Stimulated activated CD4-positive, alpha-beta T cell treated with anti-CD3 and anti-CD28 coated beads, TNF-alpha, amount 100 ng/mL, for 24 hours (primary cell): Measurements from ENCODE around the gene WDR20.

Source experiments
- DNase-seq, 3 experiments: peaks; one replicate each; pipeline ENCODE4 v3.0.0-alpha.2; 2020; ENCODE audit warnings: low read depth in 3 of 3

WDR20 gene

GRCh38 chr14:102219316-102219715, 79.6 kb downstream of the WDR20 start:
- DNase-seq, result no peak

GRCh38 chr14:102220031-102220430, 80.3 kb downstream of the WDR20 start:
- DNase-seq, result no peak

GRCh38 chr14:102221026-102221425, 81.3 kb downstream of the WDR20 start:
- no peak for DNase-seq

- no peak for DNase-seq
Measured at GRCh38 chr14:102222009-102222575, 82.4 kb downstream of the WDR20 start.

GRCh38 chr14:102222751-102223150, 83.1 kb downstream of the WDR20 start:
- no peak for DNase-seq

- DNase-seq, result no peak
Measured at GRCh38 chr14:102223682-102224081, 84.0 kb downstream of the WDR20 start.

GRCh38 chr14:102225386-102225785, 85.7 kb downstream of the WDR20 start:
- DNase-seq, result no peak

GRCh38 chr14:102225936-102226335, 86.2 kb downstream of the WDR20 start:
- DNase-seq, result no peak

GRCh38 chr14:102226356-102227125, 86.8 kb downstream of the WDR20 start:
- DNase-seq, result no peak

GRCh38 chr14:102227184-102227964, 87.7 kb downstream of the WDR20 start:
- no peak for DNase-seq

- no peak for DNase-seq
Measured at GRCh38 chr14:102229071-102229738, 89.5 kb downstream of the WDR20 start.

- DNase-seq, result no peak
Measured at GRCh38 chr14:102229739-102230092, 90.0 kb downstream of the WDR20 start.

- no peak for DNase-seq
Measured at GRCh38 chr14:102230481-102231210, 90.9 kb downstream of the WDR20 start.

- DNase-seq, result no peak
Measured at GRCh38 chr14:102231476-102232347, 92.0 kb downstream of the WDR20 start.

GRCh38 chr14:102232348-102232625, 92.6 kb downstream of the WDR20 start:
- DNase-seq, result no peak

- no peak for DNase-seq
Measured at GRCh38 chr14:102233081-102233480, 93.4 kb downstream of the WDR20 start.

GRCh38 chr14:102234331-102235264, 94.9 kb downstream of the WDR20 start:
- DNase-seq, result no peak

GRCh38 chr14:102235275-102235897, 95.7 kb downstream of the WDR20 start:
- peak; percentile 52 to 79 (median 67) for DNase-seq

- no peak for DNase-seq
Measured at GRCh38 chr14:102236026-102236425, 96.3 kb downstream of the WDR20 start.
